Activated CD4-positive, alpha-beta T cell treated with anti-CD3 and anti-CD28 coated beads, Interleukin-2, amount 50 U/mL, for 48 hours (primary cell): ENCODE measurements around the gene MCAT.
A peak's percentile ranks its signal among the peaks of the same experiment; 100 is the strongest.
"Not testable (repeated sequence)": the region's sequence is repeated elsewhere in the genome, so short reads cannot be mapped to it uniquely, and the experiment has no call there.

Source experiments
- DNase-seq, 2 experiments: peaks; one replicate each; pipeline ENCODE4 v3.0.0-alpha.2; 2020

MCAT gene

DNA sequence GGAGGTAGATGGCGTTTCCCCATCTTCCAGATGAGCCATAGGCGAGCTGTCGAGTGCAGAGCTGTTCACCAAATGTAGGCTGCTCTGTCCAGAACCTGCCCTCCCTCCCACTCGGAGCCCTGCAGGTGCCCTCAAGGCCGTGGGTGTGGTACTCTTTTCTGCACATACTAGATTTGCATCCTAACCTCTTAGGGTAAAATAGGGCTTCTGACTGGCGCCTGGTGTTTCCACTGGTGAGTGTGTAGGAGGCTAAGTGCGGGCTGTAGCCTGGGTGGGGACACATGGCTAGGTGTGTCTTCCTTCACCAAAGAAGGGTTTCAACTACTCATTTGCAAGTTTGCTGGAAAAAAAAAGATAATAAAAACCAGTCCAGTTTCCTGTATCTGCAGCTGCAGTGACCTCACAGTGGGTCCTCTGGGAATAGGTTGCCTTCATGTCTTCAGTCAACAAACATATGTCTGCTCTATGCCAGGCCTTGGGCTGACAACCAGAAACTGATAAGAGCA, 24.2 kb downstream of the MCAT start:
- DNase-seq = no peak

DNA sequence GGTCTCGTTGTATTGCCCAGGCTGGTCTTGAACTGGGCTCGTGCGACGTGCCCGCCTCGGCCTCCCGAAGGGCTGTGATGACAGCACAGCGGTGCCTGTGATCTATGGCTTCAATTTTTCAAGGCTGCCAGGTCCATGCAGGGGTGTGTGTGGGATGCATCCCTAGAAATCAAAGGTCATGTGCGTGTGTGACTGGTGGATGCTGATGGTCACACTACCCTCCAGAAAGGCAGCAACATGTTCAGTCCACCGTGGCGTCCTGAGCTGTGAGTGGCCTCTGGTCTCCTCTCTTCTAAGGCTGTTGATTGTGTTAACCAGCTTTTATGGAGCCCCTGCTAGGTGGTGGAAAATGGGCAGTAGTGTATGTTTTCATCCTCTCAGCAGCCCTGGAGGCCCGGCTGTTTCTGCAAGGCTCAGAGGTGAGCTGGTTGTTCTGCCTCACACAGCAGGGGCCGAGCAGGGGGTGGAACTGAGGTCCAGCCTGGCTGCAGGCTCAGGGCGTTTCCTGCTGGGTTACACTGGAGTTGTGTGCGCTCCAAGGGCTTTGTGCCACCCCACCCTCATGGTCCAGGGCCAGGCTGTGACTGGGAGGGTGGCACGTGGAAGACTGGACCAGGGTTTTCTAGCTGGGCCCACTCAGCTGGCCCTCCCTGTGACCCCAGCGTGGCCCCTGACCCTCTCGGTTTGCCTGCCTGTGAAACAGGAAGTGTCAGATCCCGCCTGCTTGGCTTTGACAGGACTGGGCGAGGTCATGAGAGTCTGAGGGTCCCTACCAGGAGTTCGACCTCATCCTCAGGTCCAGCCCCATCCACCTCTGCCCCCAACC, 25.0 kb downstream of the MCAT start:
- DNase-seq = no peak

DNA sequence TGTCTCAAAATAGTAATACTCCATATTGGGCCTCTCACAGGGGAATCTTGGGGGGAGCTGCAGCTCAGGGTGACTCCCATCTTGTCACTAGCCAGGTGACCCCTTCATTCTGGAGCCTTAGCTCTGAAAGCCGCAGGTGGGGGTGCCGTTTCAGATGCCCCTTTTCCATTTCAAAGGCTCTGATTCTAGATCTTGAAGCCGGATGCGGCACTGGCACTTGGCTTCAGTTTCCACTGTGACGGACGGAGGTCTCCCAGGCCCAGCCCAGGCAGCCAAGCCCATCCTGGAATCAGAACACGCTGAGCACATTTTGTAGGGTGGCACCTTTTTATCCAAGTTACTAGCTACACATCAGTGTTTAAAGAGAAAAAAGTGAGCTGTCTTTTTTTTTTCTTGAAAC, 26.3 kb downstream of the MCAT start:
- DNase-seq = no peak

DNA sequence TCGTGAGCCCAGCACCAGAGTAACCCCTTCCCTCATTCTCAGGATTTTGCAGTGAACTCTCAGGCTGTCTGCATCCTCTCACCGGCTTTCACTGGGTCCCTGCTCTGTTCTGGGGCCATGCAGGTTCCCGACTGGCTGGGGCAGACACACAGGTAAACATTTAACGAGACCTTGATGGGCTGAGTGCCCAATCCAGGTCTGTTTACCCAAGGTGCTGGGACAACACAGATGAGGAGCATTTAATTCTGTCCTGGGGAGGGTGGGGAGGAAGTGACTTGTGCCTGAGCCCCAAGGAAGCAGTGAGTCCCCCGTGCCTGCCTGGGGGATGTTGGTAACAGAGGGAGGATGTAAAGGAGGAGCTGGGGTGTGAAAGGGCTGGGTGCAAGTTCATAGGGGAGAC, 28.2 kb downstream of the MCAT start:
- DNase-seq = no peak

DNA sequence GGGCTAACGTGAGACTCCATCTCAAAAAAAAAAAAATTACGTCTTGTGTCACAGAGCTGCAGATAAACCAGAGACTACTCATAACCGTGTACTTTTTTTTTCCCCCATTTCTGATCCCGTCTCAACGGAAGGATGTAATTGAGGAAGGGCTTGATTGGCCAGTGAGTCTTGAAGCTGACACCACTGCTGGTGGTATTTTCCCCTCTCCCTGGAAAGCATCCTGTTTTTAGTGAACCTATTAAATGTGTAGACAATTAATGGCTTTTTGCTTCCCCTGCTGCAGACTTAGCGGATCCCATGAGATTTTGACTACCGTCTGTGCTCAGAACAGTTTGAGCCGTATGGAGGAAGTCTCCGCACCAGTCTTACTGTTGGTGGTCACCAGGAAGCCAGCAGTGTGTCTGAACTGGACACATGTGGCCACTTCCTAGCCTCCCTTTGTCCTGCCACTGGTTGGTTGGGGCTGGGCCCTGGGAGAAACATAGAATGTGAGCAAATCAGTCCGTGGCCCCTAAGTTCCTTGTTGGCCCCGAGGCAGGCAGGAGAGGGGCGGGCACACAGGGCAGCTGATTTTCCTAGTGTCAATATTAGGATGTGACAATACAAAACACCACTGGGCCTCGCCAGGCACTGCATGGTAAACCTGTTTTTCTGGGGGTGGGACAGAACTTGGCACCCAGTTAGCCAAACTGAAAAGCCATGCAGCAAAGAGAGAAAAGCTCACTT, 29.5 kb downstream of the MCAT start:
- no peak for DNase-seq

DNA sequence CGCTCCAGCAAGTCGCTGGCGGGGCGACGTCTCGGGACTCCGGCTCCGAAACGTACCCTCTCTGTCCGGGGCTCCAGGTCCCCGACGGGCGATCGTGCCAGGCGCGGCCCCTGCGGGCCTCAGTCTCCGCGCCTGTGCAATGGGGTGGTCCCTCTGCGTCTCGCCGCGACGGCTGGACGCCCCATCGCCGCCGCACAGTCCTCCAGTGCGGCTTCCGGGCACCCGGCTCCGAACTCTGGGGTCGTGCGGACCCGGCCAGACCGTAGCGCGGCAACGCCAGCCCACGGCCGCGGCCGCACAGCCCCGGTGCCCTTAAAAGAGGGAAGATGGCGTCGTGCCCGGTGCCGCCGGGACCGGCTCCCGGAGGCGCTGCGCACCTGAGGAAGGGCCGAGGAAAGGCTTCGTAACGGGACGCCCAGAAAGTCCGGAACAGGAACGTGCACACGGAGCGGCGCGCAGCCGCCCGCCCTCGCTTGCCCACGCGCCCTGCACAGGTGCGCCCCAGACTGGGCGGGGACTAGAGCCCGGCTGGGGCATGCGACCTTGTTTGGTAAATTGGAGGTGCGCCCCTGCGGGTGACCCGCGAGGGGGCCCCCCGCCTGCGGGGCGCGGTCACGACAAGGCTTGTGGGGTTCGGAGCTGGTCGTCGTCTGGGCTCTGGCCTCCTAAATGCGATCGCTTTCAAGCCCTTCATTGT, 32.1 kb downstream of the MCAT start:
- peak; percentile 34 to 40 for DNase-seq

DNA sequence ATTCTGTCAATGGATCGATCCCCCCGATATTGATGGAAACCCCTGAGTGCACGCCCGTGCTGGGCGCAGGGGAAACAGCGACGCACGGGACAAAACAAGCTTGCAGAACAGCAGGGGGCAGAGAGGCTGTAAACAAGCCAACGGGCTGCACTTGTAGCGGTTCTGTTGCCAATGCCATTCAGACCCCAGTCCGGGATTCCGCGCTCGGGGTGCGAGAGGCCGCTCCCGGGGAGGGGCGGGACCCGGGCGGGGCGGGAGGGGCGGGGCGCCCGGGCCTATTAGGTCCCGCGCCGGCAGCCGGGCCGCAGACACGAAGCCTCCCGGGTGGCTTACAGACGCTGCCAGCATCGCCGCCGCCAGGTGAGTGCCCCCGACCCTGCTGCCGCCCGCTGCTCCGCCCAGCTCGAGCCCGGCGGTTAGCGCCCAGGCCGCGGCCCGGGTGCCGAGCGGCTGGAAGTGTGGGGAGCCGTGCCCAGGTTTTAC, 32.7 kb downstream of the MCAT start, which contains the start of gene BIK:
TSS of gene BIK (plus strand) at position 307 of the 483 bp plus-strand sequence. CDS start 13,273 bp downstream, outside the sequence.
- DNase-seq = peak; percentile 41 to 57

DNA sequence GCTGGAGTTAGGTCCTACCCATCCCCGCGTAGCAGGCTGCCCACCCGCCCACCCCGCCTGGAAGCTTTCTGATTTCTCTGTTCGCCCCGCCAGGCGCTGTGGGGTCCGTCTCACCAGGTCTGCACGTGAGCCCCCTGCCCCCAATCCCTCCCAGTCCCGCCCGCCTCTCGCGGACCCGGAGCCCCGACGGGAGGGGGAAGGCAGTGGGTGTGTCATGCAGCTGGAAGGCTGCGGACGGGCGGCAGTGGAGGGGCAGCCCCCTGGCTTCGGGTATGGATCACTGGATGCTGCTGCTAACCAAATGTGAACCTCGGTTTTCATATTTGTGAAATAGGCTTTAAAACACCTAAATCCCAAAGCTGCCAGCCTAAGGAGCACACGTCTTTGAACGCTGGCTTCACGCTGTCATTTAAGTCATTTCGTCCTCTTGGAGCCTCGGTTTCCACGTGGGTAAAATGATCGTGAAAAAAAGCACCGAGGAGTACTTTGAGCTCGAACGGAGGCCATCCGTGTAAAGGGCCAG, 33.2 kb downstream of the MCAT start:
- no peak for DNase-seq

DNA sequence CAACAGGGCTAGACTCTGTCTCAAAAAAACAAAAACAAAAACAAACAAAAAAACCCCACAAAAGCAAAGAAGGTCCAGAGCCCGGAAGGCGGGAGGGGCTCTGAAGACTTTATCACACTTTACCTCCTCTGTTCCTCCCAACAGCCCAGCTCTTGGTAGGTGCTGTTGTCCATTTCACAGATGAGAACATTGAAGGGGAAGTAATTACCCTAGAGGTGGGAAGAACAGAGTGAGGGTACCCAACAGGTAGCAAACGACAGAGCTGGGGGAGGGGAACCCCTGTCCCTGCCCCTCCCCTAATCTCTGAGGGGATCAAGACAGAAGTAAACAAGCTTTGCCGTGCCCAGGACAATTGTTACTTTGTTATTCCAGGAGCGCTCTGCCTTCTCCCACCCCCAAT, 33.7 kb downstream of the MCAT start:
- no peak for DNase-seq

DNA sequence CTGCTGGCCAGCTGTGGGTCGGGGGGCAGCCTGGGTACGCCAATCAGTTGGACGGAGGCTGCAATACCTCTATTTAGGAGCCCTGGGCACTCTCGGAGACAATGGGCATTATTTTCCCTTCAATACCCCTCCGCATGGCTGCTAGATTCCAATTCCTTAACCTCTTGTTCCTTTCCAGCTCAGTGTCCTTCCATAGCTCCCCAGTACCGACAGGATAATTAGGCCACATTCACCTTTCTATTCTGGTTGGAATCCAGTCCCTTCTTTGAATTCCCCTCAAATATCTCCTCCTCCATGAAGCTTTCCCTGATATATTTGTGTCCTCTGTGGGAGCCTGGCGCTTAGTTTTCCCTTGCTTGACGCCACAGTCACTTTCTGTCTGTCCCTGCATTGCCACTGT, 36.9 kb downstream of the MCAT start:
- no peak for DNase-seq

DNA sequence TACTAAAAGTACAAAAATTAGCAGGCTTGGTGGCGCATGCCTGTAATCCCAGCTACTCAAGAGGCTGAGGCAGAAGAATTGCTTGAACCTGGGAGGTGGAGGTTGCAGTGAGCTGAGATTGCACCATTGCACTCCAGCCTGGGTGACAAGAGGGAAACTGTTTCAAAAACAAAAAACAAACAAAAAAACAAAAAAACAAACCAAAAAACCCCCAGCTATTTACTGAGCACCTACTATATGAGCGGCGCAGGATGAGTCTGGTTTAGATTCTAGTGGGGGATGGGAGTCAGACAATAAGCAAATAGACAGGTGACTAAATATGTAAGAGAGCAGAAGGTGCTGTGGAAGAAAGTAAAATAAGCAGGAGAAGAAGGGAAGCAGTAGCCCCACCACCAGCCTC, 38.2 kb downstream of the MCAT start:
- not testable (repeated sequence) for DNase-seq

DNA sequence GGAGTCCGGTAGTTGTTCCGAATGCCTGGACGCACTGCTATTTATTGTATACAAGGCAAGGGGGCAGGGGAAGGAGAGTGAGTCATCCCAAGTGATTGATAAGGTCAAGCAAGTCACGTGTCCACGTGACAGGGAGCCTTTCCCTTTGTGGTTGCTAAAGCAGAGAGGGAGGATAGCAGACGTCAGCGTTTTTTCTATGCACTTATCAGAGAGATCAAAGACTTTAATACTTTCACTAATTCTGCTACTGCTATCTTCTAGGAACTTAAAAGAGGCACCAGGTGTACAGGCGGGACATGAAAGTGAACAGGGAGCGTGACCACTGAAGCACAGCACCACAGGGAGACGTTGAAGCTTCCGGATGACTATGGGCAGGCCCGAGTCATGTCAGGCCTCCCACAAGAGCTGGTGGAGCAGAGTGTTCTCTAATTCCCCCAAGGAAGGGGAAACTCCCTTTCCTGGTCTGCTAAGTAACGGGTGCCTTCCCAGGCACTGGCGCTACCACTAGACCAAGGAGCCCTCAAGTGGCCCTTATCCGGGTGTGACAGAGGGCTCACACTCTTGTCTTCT, 39.1 kb downstream of the MCAT start:
- peak; percentile 31 to 49 for DNase-seq

DNA sequence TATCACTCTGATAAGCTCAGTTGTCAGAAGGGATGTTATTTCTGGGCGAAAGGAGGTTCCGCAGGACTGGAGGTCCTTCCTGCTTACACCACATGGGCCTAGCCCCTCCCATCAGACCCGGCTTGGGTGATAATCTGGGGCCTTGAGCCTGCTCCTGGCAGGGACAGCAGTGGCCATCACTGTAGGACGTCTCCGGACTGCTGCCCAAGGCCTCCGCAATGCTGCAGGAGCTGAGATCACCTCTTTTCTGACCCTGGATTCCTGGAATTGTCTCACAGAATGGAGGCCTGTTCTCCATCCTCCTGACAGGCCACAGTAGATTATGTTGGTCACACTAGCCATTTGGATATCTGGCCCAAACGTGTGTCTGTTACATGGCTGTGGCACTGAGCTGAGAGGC, 41.9 kb downstream of the MCAT start:
- no peak for DNase-seq

DNA sequence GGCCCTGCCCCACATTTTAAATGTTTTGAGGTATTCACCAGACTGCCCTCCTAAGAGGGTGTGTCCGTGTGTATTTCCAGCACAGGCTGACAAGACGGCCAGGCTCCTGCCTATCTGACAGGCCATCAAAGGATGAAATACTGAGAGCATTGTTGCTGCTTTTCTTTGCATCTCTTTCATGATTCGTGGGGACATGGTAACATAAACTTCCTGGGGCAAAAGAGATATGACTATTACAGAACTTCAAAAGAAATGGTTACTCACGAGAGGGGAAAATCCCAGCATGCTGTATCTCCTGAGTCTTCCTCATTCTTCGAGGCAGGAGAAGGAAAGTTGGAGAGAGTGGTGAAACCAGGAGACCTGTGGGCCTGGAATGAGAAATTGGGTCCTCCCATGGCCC, 43.0 kb downstream of the MCAT start:
- DNase-seq = no peak

DNA sequence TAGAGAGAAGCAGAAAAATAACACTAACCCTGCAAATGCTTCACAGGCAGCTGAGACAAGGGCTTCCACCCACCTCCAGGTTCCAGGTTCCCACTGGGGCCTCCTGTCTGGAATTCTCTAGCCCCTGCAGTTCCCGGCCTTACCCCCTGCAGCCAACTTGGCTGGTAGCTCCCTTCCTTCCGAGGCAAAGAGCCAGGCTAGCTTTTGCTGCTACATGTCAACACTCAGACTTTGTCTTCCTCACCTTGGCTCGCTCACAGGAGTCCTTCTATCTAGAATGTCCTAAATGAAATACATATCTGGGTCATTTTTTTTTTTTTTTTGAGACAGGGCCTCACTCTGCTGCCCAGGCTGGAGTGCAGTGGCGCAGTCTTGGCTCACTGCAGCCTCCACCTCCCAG, 44.1 kb downstream of the MCAT start:
- DNase-seq = no peak

DNA sequence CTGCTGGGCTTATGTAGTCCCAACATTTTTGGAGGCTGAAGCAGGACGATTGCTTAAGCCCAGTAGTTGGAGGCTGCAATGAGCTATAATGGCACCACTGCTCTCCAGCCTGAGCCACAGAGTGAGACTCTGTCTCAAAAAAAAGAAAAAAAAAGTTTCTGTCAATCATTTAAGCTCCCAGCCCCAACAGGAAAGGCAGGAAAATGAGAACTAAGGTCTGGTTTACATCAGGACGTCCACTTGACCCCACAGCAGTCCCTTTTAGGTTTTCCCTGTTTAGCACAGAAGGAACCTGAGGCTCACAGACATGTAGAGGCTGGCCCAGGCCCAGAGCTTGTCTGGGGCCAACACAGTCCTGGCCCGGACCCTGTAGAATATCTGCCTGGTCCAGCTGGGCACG, 44.8 kb downstream of the MCAT start:
- no peak for DNase-seq

DNA sequence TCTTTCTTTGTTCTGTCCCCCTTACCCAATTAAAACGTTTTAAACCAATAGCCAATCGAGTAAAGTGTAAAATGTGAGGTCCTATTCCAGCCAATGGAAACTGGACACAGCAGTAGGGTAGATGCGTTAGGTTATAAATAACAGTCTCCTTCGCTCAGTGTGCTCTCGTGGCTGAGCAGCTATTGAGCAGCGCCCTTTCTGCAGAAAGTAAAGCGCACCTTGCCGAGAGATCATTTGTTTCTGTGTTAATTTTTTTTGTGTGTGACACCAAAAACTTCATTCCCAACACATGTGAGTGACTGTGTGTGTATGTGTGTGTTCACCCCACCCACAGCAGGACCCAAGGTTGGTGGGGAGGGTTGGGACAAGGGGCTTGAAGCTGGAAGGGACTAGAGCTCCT, 46.8 kb downstream of the MCAT start:
- no peak for DNase-seq

DNA sequence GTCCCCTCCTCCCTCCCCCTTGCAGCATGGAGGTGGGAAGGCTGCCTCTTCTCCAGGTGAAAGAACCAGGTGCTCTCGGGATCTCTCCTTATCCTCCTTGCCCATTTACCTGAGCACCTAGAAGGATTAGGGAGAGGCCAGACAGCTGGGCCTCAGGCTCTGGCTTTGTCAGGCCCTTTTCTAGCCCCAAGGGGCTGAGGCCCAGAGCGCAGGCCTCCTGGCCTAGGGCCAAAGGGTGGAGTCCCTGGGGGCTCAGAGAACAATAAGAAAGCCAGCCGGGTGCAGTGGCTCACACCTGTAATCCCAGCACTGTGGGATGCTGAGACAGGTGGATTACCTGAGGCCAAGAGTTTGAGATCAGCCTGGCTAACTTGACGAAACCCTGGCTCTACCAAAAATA, 48.6 kb downstream of the MCAT start:
- DNase-seq = no peak

DNA sequence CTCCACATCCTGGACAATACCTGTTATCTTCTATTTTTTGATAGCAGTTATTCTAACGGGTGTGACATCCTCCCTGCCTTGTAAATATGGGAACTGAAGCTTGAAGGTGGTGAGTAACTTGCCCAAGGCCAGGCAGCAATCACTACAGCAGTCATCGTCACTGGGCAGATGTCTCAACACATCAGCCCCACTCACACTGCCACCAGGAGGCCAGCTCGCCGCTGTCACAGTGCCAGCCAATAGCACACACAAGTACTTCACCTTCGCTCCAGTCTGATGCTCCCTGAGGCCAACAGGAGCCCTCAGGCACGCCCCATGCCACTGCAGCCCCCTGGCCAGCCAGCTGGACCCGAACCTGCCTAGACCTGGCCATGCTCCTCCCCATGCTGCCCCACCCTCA, 49.1 kb downstream of the MCAT start:
- no peak for DNase-seq

DNA sequence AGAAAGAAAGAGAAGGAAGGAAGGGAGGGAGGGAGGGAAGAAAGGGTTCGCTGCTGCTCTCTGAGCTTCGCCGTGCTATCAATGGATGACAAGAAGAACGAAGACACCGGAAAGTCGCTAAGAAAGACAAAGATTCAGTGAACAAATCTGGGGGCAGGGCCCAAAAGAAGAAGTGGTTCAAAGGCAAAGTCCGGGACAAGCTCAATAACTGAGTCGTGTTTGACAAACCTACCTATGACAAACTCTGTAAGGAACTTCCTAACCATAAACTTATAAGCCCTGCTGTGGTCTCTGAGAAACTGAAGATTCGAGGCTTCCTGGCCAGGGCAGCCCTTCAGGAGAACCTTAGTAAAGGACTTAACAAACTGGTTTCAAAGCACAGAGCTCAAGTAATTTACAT, 51.1 kb downstream of the MCAT start:
- no peak for DNase-seq

DNA sequence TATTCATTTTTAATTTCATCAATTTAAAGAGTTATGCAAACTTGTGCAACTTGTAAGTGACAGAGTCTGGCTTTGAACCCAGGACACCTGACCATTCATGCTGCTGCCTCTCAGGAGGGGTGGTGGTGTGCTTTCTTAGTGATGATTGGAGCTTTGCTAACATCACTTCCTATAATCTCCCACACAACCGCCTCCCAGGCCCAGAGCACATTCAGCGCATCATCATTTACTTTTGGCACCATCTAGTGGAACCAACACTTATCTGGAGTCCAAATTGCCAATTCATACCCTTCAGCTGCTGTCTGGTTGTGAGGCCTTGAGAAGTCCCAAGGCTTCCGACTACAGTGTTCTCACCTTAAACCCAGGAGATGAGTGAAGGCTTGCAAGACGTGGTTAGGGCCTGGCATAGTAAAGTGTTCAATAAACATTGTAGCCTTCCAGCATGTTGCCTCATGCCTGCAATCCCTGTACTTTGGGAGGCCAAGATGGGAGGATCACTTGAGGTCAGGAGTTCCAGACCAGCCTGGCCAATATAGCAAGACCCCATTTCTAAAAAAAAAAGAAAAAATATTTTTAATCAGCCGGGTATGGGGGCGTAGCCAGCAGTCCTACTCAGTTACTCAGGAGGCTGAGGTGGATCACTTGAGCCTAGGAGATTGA, 52.9 kb downstream of the MCAT start:
- DNase-seq = peak; percentile 53 to 61
